Body of pancreas (tissue), 4 donors: ENCODE results near the gene S100A6.

Source experiments
- CTCF ChIP-seq, 7 experiments: fragments of 450-650 bp in 4 of 7; fragments of 200-600 bp in 3 of 7; sonication (generic) in 3 of 7; IDR thresholded peaks; one replicate each; pipeline ENCODE4 v1.5.1; 2016 to 2019; ENCODE audit warnings: antibody characterized with exemption in 7 of 7
- POLR2A ChIP-seq, 3 donors: fragments of 450-650 bp; IDR thresholded peaks; one replicate each; pipeline ENCODE4 v1.6.1; 2016; ENCODE audit warnings: antibody characterized with exemption in 3 of 3, mild to moderate bottlenecking in 2 of 3

GRCh38 chr1:153493343-153493960 lies 42.3 kb downstream of the S100A6 start:
- no peak for TF ChIP-seq CTCF (IDR thresholded peaks at IDR 0.05)
- no peak for TF ChIP-seq POLR2A (IDR thresholded peaks at IDR 0.05)
